ENCODE data around the gene CYP21A2.
"Not testable (repeated sequence)": the region's sequence is repeated elsewhere in the genome, so short reads cannot be mapped to it uniquely, and the experiment has no call there.

CYP21A2 gene

GRCh38 chr6:32029553-32029952, 8.7 kb upstream of the CYP21A2 start:
- not testable (repeated sequence) for H3K4me3 ChIP-seq (ENCODE audit: low read depth, low read length)

- not testable (repeated sequence) for H3K4me3 ChIP-seq (ENCODE audit: low read depth, low read length)
Observed at GRCh38 chr6:32035283-32036013, 2.8 kb upstream of the CYP21A2 start.

DNA sequence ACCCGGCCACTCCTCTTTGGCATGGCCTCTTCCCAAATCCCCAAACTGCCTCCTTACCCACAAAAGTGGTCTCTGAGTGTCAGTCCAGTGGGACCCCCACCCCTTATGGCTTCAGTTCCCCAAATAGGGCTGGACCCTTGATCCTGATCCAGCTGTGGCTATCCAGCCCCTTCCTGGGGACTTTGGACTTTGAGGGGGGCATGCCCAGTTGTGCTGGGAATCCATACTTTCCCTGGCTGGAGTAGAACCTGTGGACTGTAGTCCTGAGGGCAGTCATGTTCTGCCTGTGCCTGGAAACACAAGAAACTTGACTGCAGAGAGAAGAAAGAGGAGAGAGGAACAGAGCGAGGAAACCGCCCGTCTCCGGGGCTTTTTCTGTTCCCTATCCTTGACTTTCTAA, 1.1 kb upstream of the CYP21A2 start:
- H3K4me3 ChIP-seq (ENCODE audit: low read depth, low read length) = not testable (repeated sequence)

- H3K4me3 ChIP-seq (ENCODE audit: low read depth, low read length) = not testable (repeated sequence)
Observed at GRCh38 chr6:32038878-32039277, 663 bp downstream of the CYP21A2 start.

- not testable (repeated sequence) for H3K4me3 ChIP-seq (ENCODE audit: low read depth, low read length)
Observed at GRCh38 chr6:32039321-32040274, 1.4 kb downstream of the CYP21A2 start.

DNA sequence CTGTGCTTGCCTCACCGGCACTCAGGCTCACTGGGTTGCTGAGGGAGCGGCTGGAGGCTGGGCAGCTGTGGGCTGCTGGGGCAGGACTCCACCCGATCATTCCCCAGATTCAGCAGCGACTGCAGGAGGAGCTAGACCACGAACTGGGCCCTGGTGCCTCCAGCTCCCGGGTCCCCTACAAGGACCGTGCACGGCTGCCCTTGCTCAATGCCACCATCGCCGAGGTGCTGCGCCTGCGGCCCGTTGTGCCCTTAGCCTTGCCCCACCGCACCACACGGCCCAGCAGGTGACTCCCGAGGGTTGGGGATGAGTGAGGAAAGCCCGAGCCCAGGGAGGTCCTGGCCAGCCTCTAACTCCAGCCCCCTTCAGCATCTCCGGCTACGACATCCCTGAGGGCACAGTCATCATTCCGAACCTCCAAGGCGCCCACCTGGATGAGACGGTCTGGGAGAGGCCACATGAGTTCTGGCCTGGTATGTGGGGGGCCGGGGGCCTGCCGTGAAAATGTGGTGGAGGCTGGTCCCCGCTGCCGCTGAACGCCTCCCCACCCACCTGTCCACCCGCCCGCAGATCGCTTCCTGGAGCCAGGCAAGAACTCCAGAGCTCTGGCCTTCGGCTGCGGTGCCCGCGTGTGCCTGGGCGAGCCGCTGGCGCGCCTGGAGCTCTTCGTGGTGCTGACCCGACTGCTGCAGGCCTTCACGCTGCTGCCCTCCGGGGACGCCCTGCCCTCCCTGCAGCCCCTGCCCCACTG, 2.3 kb downstream of the CYP21A2 start:
- H3K4me3 ChIP-seq (ENCODE audit: low read depth, low read length) = not testable (repeated sequence)

GRCh38 chr6:32041050-32041321, 2.8 kb downstream of the CYP21A2 start:
- not testable (repeated sequence) for H3K4me3 ChIP-seq (ENCODE audit: low read depth, low read length)

DNA sequence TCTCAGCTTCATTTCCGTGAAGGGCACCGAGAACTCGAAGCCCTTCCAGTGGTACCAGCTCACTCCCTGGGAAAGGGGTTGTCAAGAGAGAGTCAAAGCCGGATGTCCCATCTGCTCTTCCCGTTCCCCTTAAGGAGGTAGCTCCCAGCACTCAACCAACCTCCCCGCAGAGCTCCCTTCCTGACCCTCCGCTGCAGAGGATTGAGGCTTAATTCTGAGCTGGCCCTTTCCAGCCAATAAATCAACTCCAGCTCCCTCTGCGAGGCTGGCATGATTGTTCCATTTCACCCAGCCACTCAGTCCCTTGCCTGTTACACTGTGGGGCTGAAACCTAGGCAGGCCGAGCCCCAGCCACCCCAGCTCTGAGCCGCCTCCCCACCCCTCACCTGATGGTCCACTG, 3.2 kb downstream of the CYP21A2 start:
- not testable (repeated sequence) for H3K4me3 ChIP-seq (ENCODE audit: low read depth, low read length)

DNA sequence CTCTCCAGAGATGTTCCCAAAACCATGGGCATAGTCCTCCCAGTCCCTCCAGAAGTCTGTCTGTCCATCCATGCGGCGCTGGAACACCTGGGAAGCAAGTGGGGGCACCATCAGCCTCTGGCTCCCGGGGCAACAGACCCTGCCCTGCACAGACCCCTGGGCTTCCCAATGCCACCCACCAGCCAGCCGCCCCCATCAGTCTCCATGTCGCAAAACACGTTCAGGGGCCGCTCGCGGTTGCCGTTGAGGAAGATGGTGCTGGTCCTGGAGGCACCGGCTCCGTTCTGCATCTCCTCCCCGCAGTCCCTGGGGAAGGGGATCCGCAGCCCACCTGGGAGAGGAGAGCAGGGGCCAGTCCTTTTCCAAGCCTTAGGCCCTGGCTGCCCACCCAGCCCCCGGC, 4.1 kb downstream of the CYP21A2 start:
- H3K4me3 ChIP-seq (ENCODE audit: low read depth, low read length) = not testable (repeated sequence)

GRCh38 chr6:32043589-32044380, 5.6 kb downstream of the CYP21A2 start:
- H3K4me3 ChIP-seq (ENCODE audit: low read depth, low read length) = not testable (repeated sequence)

GRCh38 chr6:32044916-32045315, 6.7 kb downstream of the CYP21A2 start:
- H3K4me3 ChIP-seq (ENCODE audit: low read depth, low read length) = not testable (repeated sequence)

GRCh38 chr6:32045811-32046449, 7.7 kb downstream of the CYP21A2 start:
- no peak overlapping the region for H3K4me3 ChIP-seq (ENCODE audit: low read depth, low read length)

DNA sequence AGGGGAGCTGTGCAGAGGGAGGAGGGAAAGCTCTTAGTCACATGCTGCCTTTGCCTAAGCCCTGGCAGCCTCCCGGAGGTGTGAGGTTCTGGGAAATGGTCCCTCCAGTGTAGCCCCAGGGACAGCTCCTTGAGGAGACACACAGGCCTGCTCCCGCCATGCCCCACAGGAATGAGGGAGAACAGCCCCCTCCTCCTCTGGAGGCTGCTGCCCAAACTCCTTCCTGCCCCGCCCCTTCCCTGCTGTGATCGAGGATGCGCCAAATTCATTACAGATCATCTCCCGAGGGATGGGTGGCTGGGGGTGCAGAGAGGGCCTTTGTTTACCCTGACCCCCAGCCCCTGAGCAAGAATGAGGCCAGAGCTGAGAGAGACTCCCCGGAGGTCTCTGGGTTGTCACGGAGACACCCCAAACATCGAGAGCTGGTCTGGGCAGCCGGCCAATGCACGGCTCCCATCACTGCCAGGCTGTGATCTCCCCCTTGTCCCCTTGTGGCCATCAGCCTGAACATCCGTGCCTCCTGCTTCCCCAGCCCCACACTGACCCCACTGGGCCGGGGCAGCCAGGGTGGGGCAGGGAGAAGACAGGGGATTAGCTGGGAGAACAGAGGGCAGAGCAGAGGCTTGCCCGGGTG, 8.4 kb downstream of the CYP21A2 start:
- no peak overlapping the region for H3K4me3 ChIP-seq (ENCODE audit: low read depth, low read length)

DNA sequence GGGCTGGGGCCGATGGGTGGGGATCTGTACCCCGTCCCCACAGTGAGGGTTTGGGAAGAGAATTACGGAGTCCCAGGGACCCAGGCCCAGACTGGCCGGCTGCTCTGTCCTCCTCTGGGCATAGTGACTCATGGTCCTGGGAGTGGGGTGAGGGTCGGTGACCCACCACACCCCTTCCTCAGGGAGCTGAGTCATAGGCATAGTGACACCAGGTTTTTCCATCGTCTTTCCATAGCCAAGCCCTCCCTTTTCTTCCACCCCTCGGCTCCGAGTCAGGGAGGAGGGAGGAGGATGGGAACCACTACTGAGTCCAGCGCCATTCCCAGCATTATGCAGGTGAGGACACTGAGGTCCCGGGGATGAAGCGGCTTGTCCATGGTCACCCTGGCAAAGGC, 8.9 kb downstream of the CYP21A2 start:
- H3K4me3 ChIP-seq (ENCODE audit: low read depth, low read length) = no peak overlapping the region

- no peak overlapping the region for H3K4me3 ChIP-seq (ENCODE audit: low read depth, low read length)
Observed at GRCh38 chr6:32047539-32047854, 9.3 kb downstream of the CYP21A2 start.

- H3K4me3 ChIP-seq (ENCODE audit: low read depth, low read length) = no peak overlapping the region
Observed at GRCh38 chr6:32047855-32048766, 9.9 kb downstream of the CYP21A2 start.

GRCh38 chr6:32049149-32049548, 10.9 kb downstream of the CYP21A2 start:
- H3K4me3 ChIP-seq (ENCODE audit: low read depth, low read length) = not testable (repeated sequence)

- H3K4me3 ChIP-seq (ENCODE audit: low read depth, low read length) = not testable (repeated sequence)
Observed at GRCh38 chr6:32049736-32050135, 11.5 kb downstream of the CYP21A2 start.

GRCh38 chr6:32050562-32050961, 12.3 kb downstream of the CYP21A2 start:
- H3K4me3 ChIP-seq (ENCODE audit: low read depth, low read length) = no peak overlapping the region
